Astrocyte of the cerebellum (primary cell): Measurements from ENCODE around the gene CCND2.

ENCODE experiments used
- DNase-seq: peaks from one replicate; pipeline ENCODE4 v3.0.0-alpha.2; 2011; ENCODE audit warnings: low read depth
- H3K4me3 ChIP-seq: 2 replicates; pipeline ENCODE4 v1.5.1; 2011; ENCODE audit warnings: mild to moderate bottlenecking, low read depth, low read length, moderate library complexity
- in situ Hi-C: cut with HindIII; loops from 2 replicates; pipeline ENCODE4 v1.10.0; 2017; ENCODE audit warnings: low sequenced_read_pairs
- TF ChIP-seq, protein P1 (sequence below): IDR thresholded peaks from 2 replicates; pipeline ENCODE4 v1.5.1; 2012; ENCODE audit warnings: low read length, low read depth, moderate library complexity, mild to moderate bottlenecking; ENCODE audit errors: missing control alignments

CCND2 gene

DNA sequence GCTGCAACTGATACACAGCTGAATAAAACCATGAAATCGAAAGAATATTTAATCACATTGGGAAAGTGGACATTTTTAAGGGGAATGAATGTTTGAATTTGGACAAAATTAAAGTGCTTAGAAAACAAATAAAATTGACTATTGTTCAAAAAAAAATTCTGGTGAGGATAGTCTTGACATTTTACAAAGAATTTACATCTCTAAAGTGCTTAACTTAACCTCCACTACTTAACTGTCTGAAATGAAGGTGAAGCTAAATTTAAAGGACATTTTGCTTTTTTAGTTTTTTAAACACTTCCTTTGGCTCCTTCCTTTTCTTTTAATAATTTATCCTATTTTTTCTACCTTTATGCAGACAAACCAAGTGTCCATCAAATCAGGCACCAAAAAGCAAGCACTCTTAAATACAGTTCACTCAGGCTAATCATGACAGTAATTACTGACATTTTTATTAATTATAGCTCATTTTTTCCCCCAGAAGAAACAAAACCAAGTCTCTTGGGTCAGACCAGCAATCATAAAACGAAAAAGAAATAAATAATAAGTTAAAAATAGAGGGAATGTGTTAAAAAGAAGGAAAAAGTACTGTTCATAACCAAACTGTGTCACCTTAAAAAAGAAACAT is 5.7 kb upstream of the CCND2 start:
- no peak overlapping the region for H3K4me3 ChIP-seq
- DNase-seq = no peak
- TF ChIP-seq, protein P1, sequence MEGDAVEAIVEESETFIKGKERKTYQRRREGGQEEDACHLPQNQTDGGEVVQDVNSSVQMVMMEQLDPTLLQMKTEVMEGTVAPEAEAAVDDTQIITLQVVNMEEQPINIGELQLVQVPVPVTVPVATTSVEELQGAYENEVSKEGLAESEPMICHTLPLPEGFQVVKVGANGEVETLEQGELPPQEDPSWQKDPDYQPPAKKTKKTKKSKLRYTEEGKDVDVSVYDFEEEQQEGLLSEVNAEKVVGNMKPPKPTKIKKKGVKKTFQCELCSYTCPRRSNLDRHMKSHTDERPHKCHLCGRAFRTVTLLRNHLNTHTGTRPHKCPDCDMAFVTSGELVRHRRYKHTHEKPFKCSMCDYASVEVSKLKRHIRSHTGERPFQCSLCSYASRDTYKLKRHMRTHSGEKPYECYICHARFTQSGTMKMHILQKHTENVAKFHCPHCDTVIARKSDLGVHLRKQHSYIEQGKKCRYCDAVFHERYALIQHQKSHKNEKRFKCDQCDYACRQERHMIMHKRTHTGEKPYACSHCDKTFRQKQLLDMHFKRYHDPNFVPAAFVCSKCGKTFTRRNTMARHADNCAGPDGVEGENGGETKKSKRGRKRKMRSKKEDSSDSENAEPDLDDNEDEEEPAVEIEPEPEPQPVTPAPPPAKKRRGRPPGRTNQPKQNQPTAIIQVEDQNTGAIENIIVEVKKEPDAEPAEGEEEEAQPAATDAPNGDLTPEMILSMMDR = no peak
- in situ Hi-C loops = no loop called here

DNA sequence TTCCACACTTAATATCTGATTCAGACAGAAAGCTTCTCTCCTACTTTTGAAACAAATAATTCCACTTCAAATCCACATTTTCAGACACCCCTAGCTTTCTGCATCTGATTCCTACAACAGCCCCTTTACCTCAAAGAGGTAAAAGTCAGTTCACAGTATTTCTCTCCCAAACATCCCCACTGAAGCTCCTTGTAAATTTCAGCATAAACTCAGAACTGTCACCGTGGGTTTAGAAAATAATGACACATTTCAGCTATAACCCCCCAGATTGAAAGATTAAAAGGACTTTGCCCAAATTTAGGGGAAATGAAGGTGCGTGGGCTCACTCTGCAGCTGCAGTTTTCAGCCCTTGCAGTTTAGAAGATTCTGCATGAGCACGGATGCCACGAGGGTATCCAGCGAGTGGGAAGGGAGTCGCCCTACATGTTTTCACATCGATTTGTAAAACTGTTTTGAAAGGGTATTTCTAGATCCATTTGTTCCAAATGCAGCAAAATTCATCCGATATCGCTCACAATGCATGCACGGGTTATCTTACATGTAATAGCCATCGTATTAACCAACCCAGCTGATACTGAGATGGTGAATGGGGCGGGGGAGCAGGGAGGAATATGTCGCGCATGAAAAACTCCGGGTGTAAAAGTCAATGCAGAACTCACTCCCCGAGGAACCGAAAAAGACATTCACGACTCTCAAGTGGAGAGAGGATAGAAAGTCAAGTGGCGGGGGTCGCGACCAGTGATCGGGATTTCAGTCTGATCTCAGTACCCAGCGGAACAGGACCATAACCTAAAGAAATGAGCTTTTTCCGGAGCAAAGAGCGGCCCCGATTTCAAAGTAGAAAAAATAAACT is 5.0 kb upstream of the CCND2 start:
- no peak for DNase-seq
- in situ Hi-C loops = no loop called here
- TF ChIP-seq, protein P1 = no peak
- peak overlapping the region; percentile 28 for H3K4me3 ChIP-seq

DNA sequence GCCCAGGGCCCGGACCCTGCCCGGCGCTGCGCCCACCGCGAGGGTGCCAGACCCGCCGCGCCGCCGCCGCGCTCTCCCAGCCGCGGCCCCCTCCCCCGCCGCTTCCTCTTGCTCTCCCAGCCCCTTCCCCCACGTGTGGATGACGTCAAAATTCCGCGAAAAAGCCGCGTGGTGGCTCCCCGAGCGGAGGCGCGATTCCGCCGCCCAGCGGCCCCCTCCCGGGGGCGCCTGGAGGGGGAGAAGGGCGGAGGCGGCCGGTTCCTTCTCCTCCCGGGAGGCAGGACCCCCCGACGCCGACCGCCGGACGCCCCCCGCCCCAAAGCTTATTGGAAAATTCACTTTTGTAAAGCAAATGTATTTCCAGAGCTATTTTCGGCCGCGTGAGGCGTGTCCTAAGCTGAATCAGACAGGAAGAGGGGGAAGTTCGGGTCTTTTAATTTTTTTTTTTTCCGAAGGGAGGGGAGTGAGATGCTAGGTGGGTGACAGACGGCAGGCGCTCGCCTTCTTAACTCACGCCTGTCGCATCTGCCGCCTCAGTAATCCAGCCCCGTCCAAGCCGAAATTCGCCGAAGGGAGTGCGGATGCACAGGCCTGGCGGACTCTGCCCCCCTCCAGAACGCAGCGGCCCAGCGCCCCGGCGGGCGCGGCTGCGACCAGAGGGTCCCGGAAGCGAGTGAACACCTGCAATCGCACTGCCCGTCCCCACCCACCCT is 4.1 kb upstream of the CCND2 start:
- TF ChIP-seq, protein P1 = no peak
- peak overlapping the region; percentile 29 for H3K4me3 ChIP-seq
- in situ Hi-C loops = no loop called here
- no peak for DNase-seq

DNA sequence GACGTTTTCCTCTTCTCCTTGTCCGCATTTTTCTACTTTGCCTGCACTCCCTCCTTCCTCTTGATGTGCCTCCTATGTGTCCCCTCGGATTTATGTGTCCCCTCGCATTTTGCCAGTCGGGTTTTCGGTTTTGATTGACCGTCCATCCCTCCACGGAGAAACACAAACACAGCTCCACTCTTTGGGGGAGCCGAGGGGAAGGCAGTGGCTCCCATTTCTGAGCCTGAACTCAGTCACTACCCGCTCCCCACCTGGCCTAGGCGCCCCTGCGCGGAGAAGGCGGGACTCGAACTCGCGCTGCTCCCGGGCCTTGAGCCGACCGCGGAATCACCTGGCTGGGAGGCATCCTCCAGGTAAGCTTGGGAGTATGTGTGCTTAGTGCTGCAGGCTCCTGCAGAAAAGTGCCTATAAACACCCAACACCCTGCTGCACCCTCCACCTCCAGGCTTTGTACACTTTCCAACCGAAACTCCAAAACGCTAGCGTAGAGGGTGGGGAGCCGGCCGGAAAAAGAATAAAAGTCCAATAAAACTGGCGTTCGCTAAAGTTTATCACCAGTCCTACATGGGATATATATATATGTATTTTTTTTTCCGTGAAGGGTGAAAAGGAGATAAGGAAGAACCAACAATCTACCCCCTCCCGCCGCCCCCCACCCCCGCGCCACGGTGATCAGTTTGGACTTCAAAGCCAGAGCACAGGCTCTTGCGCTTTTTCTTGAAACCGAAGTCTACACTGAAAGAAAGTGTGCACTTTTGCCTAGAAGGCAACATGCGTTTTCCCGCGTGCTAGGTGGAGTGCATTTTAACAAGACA is 3.3 kb upstream of the CCND2 start:
- no peak for DNase-seq
- in situ Hi-C loops = no loop called here

DNA sequence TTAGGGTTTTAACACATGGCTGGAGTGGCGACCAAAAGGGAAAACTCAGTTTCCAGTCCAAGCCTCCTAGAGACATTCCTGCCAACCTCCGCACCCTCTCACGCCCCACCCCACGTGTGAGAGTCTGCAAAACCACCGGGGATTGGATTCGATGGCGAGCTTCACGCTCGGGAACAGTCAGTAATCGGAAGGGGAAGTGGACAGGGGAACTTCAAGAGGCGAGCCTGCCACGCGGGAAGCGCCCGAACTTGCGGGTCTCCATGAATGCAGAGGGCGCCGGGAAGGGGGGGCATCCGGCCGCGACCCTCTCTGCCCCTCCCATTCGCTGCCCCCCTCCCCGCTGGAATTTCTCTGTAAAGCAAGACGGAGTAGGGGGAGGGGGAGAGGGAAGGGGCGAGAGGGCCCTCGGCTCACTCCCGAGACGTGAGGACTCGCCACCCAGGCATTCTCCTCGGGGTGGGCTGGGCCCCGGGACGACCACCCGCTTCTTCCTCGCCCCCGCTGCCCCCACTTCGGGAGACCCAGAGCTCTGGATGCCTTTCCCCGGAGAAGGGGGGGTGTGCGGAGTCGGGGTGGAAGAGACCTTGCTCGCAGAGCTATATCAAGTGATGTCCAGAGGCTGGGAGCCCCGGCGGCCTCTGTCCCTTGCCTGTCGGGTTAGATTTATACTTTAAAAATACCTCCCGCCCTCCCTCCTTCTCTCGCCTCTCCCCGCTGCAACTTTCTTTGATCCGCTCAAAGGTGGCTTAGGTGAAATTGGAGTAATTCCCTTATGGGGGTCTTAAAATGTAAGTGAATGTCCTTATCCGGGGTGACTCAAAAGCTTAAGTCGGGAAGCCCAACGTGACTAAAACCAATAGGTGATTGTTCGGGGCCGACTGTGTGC is 2.5 kb upstream of the CCND2 start:
- no peak for DNase-seq
- TF ChIP-seq, protein P1 = no peak
- in situ Hi-C loops = no loop called here
- H3K4me3 ChIP-seq = peak overlapping the region; percentile 26

More for the DNA sequence above, 3.3 kb upstream of the CCND2 start:
- TF ChIP-seq, protein P1 = no peak
- no peak overlapping the region for H3K4me3 ChIP-seq
